Measurements from ENCODE around the gene ENO4. TPM values are rescaled to one million over a fixed set of nuclear protein-coding genes. Genes with fewer than 3 reads are reported as not detected.

ENO4 gene
- total RNA-seq, 4 donors from 2014 or later, result 0.27 to 0.40 TPM; not detected in 2

DNA sequence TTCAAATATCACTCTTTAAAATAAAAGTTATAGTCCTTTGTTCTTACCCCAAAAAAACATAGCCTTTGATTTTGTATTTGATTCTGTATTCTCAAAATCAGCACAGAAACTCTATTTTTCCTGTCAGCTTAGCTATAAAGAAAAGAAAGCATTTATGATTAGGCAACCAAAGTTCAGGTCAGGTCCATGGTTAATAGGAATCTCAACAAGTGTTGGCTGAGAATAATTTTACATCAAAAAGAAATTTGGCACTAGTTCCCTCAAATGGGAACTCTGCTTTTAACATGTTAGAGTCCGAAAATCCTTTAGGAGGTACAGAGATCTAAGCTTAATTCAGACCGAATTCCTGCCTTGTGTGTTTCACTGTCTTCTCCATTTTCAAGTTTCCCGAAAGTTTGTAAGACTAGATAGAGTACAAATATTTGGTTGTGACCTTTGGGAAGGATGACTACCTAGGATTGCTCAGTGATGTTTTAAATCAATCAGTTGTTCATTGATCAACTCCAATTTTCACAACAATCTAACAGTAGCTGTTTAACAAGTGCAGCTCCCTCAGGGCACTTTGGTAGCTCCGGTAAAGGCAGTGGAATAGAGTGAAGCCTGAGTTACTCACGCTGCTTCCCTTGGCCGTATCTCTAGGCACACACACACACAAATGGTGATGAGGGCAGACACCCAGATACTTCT lies 8.8 kb upstream of the ENO4 start:
- intact Hi-C loops (cut with DNase I; ENCODE audit: low total_unique reads), result no loop called here
- Histone ChIP-seq H3K4me1 (peaks cover 0 to 6% (median 0%) of the 10 kb centered on the region in 4 donors), H3K36me3 (no peaks in the 10 kb centered on the region), H3K27ac (no peak overlapping the region), H3K4me3 (no peak overlapping the region), H3K9me3 (no peaks in the 10 kb centered on the region), H3K27me3 (no peaks in the 10 kb centered on the region)
- WGBS, 2 donors (ENCODE audit: low coverage in 1 of 2), result 88 to 100% methylated on average over 1 to 6 of the region's 6 CpGs
- TF ChIP-seq EP300 (IDR thresholded peaks at IDR 0.05; ENCODE audit: low read depth), result no peak
- no peak for TF ChIP-seq CTCF (IDR thresholded peaks at IDR 0.05)
- no peak for TF ChIP-seq POLR2AphosphoS5 (IDR thresholded peaks at IDR 0.05)
- TF ChIP-seq POLR2A (IDR thresholded peaks at IDR 0.05), result no peak
- DNase-seq, result no peak
- in situ Hi-C loops (cut with MboI; ENCODE audit: low pct_ligation_motif_present in 1 of 4, low pct_unique_long_range_greater_than_20kb in 1 of 4, low sequenced_read_pairs in 3 of 4), result no loop called here

GRCh38 chr10:116845823-116846222 lies 3.5 kb upstream of the ENO4 start:
- Histone ChIP-seq H3K27ac (no peak overlapping the region), H3K4me1 (peaks cover 0 to 15% (median 7%) of the 10 kb centered on the region in 4 donors), H3K4me3 (no peak overlapping the region), H3K36me3 (no peaks in the 10 kb centered on the region), H3K27me3 (peaks cover 8% of the 10 kb centered on the region), H3K9me3 (no peaks in the 10 kb centered on the region)
- no peak for TF ChIP-seq POLR2AphosphoS5 (IDR thresholded peaks at IDR 0.05)
- no peak for TF ChIP-seq EP300 (IDR thresholded peaks at IDR 0.05; ENCODE audit: low read depth)
- intact Hi-C loops (cut with DNase I; ENCODE audit: low total_unique reads) (no loop called here), in situ Hi-C loops (cut with MboI; ENCODE audit: low pct_ligation_motif_present in 1 of 4, low pct_unique_long_range_greater_than_20kb in 1 of 4, low sequenced_read_pairs in 3 of 4) (no loop called here)
- 72 to 73% methylated on average over 2 of the region's 2 CpGs for WGBS, 2 donors (ENCODE audit: low coverage in 1 of 2)
- DNase-seq, result no peak

GRCh38 chr10:116848032-116848943 lies 1.0 kb upstream of the ENO4 start:
- H3K27ac ChIP-seq, result peak overlapping the region in 1 of 4 donors; percentile 66
- H3K27me3 ChIP-seq, result peaks cover 8% of the 10 kb centered on the region
- H3K4me1 ChIP-seq, result peaks cover 0 to 15% (median 7%) of the 10 kb centered on the region in 4 donors
- intact Hi-C loops (cut with DNase I; ENCODE audit: low total_unique reads) (no loop called here), in situ Hi-C loops (cut with MboI; ENCODE audit: low pct_ligation_motif_present in 1 of 4, low pct_unique_long_range_greater_than_20kb in 1 of 4, low sequenced_read_pairs in 3 of 4) (no loop called here)
- peak; percentile 24 for DNase-seq
- no peaks in the 10 kb centered on the region for H3K9me3 ChIP-seq
- WGBS, 2 donors (ENCODE audit: low coverage in 1 of 2), result 41 to 60% methylated on average over 13 to 17 of the region's 17 CpGs
- no peak for TF ChIP-seq CTCF (IDR thresholded peaks at IDR 0.05)
- TF ChIP-seq POLR2AphosphoS5 (IDR thresholded peaks at IDR 0.05), result no peak
- no peak for TF ChIP-seq POLR2A (IDR thresholded peaks at IDR 0.05)
- no peak for TF ChIP-seq EP300 (IDR thresholded peaks at IDR 0.05; ENCODE audit: low read depth)
- H3K36me3 ChIP-seq, result no peaks in the 10 kb centered on the region
- H3K4me3 ChIP-seq, result peak overlapping the region; percentile 48 to 77 (median 64)

GRCh38 chr10:116848944-116849247 lies 403 bp upstream of the ENO4 start:
- peaks cover 8% of the 10 kb centered on the region for H3K27me3 ChIP-seq
- peaks cover 0 to 15% (median 7%) of the 10 kb centered on the region in 4 donors for H3K4me1 ChIP-seq
- in situ Hi-C loops (cut with MboI; ENCODE audit: low pct_ligation_motif_present in 1 of 4, low pct_unique_long_range_greater_than_20kb in 1 of 4, low sequenced_read_pairs in 3 of 4) (no loop called here), intact Hi-C loops (cut with DNase I; ENCODE audit: low total_unique reads) (no loop called here)
- peak overlapping the region; percentile 62 to 72 (median 67) for H3K27ac ChIP-seq
- no peaks in the 10 kb centered on the region for H3K36me3 ChIP-seq
- no peak for TF ChIP-seq CTCF (IDR thresholded peaks at IDR 0.05)
- TF ChIP-seq POLR2AphosphoS5 (IDR thresholded peaks at IDR 0.05), result no peak
- no peak for TF ChIP-seq EP300 (IDR thresholded peaks at IDR 0.05; ENCODE audit: low read depth)
- no peak for TF ChIP-seq POLR2A (IDR thresholded peaks at IDR 0.05)
- WGBS, 2 donors (ENCODE audit: low coverage in 1 of 2), result 2% methylated on average over 22 of the region's 23 CpGs; no CpG with 5 or more reads in 1 of the 2 donors
- DNase-seq, result no peak
- H3K4me3 ChIP-seq, result peak overlapping the region; percentile 48 to 77 (median 64)
- no peaks in the 10 kb centered on the region for H3K9me3 ChIP-seq
